ENCODE data around the gene ATP2B3. TPM values are rescaled to one million over a fixed set of nuclear protein-coding genes. Genes with fewer than 3 reads are reported as not detected.

The ATP2B3 gene
- total RNA-seq, 1 donor from 2014 or later = 0.10 TPM

DNA sequence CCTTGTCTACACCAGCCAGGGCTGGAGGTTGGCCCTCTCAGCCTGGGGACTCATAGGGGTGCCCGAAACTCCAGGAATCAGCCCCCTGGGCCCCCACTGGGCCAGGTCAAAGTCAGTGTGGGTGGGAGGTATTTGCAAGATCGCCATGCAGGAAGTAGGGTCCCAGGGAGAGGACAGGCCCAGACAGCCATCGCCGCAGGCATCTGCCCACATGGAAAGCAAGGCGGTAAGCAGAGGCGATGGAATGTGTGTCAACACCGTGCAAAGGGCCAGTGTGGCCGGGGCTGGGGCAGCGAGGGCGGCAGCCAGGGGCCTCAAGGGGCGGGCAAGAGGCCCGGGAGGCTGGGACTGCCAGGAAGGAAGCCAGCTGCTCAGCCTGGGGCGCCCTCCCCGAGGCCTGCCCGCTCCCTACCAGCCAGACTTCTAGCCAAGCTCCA is 110.3 kb downstream of the ATP2B3 start:
- Mint-ChIP-seq H3K9me3 (ENCODE audit: unreplicated experiment) (no peaks in the 10 kb centered on the region), H3K4me1 (ENCODE audit: unreplicated experiment) (no peaks in the 10 kb centered on the region)
- no peak for DNase-seq (ENCODE audit: low spot score)

DNA sequence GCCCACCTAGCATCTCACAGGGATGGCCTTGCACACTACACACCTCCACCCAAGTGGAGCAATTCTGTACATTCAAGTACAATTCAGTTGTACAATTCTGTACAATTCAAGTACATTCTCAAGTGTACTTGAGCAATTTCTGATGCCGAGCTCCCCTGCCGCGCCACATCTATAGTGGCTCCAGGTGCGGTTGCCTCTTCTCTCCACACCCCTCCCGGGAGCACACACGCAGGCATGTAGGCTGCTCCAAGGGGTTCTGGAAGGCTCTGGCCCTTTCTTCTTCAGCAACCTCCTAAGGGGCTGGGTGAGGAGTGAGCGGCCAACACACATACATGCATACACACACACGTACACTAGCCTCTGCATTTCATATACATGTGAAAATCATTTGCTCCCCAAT is 110.7 kb downstream of the ATP2B3 start:
- TF ChIP-seq, protein P1, sequence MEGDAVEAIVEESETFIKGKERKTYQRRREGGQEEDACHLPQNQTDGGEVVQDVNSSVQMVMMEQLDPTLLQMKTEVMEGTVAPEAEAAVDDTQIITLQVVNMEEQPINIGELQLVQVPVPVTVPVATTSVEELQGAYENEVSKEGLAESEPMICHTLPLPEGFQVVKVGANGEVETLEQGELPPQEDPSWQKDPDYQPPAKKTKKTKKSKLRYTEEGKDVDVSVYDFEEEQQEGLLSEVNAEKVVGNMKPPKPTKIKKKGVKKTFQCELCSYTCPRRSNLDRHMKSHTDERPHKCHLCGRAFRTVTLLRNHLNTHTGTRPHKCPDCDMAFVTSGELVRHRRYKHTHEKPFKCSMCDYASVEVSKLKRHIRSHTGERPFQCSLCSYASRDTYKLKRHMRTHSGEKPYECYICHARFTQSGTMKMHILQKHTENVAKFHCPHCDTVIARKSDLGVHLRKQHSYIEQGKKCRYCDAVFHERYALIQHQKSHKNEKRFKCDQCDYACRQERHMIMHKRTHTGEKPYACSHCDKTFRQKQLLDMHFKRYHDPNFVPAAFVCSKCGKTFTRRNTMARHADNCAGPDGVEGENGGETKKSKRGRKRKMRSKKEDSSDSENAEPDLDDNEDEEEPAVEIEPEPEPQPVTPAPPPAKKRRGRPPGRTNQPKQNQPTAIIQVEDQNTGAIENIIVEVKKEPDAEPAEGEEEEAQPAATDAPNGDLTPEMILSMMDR (IDR thresholded peaks at IDR 0.05; ENCODE audit: unreplicated experiment) = no peak
- Mint-ChIP-seq H3K36me3 (ENCODE audit: low read depth, unreplicated experiment) (peaks cover 4% of the 10 kb centered on the region), H3K27ac (ENCODE audit: unreplicated experiment) (no peak overlapping the region), H3K27me3 (ENCODE audit: unreplicated experiment) (peaks cover 1% of the 10 kb centered on the region), H3K4me1 (ENCODE audit: unreplicated experiment) (no peaks in the 10 kb centered on the region), H3K4me3 (ENCODE audit: unreplicated experiment) (no peak overlapping the region), H3K9me3 (ENCODE audit: unreplicated experiment) (no peaks in the 10 kb centered on the region)
- no peak for DNase-seq (ENCODE audit: low spot score)

More for the DNA sequence above, 110.3 kb downstream of the ATP2B3 start:
- no peak overlapping the region for H3K27ac Mint-ChIP-seq (ENCODE audit: unreplicated experiment)
- TF ChIP-seq, protein P1 (IDR thresholded peaks at IDR 0.05; ENCODE audit: unreplicated experiment) = no peak
- peaks cover 4% of the 10 kb centered on the region for H3K36me3 Mint-ChIP-seq (ENCODE audit: low read depth, unreplicated experiment)
- H3K27me3 Mint-ChIP-seq (ENCODE audit: unreplicated experiment) = peaks cover 1% of the 10 kb centered on the region
- no peak overlapping the region for H3K4me3 Mint-ChIP-seq (ENCODE audit: unreplicated experiment)

DNA sequence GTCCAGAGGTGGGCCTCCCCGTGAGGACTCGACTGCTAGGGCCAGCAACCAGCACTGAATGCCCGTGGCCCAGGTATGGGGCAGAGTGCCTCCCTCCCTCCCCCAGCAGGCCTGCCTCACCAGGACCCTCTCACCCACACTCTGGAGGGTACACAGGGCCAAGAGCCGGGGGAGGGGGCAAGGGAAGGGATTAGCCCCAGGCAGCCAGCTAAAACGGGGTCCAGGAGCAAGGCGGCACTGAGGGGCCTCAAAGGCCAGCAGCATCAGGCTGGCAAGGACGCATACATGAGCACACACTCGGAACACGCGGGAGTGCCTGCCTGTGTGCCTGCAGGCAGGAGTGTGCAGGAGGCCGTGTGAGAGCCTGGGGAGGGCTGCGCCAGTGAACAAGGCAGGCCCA is 111.2 kb downstream of the ATP2B3 start:
- no peaks in the 10 kb centered on the region for H3K9me3 Mint-ChIP-seq (ENCODE audit: unreplicated experiment)
- TF ChIP-seq, protein P1 (IDR thresholded peaks at IDR 0.05; ENCODE audit: unreplicated experiment) = no peak
- H3K36me3 Mint-ChIP-seq (ENCODE audit: low read depth, unreplicated experiment) = peaks cover 4% of the 10 kb centered on the region
- no peak overlapping the region for H3K4me3 Mint-ChIP-seq (ENCODE audit: unreplicated experiment)
- DNase-seq (ENCODE audit: low spot score) = no peak
- H3K27me3 Mint-ChIP-seq (ENCODE audit: unreplicated experiment) = peaks cover 1% of the 10 kb centered on the region
- no peaks in the 10 kb centered on the region for H3K4me1 Mint-ChIP-seq (ENCODE audit: unreplicated experiment)
- H3K27ac Mint-ChIP-seq (ENCODE audit: unreplicated experiment) = no peak overlapping the region

DNA sequence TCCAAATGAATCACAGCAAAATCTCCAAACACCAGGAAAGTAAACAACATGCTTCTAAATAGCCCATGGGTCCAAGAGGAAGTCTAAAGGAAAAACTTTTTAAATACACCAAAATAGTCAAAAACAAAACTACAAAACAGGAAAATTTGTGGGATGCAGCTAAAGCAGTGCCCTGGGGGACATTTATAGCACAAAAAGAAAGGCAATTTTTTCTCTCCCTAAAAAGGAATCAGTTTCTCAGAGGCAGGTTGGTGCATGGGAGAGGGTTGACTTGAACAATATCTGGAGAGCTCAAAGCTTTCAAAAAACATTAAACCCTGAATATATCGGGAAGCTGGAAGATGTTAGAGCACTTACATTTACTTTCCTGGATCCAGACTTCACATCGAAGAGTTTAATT is 113.9 kb downstream of the ATP2B3 start:
- H3K4me3 Mint-ChIP-seq (ENCODE audit: unreplicated experiment) = no peak overlapping the region
- DNase-seq (ENCODE audit: low spot score) = no peak
- peak overlapping the region; percentile 50 for H3K27ac Mint-ChIP-seq (ENCODE audit: unreplicated experiment)
- no peaks in the 10 kb centered on the region for H3K4me1 Mint-ChIP-seq (ENCODE audit: unreplicated experiment)
- TF ChIP-seq, protein P1 (IDR thresholded peaks at IDR 0.05; ENCODE audit: unreplicated experiment) = no peak
- peaks cover 1% of the 10 kb centered on the region for H3K27me3 Mint-ChIP-seq (ENCODE audit: unreplicated experiment)
- H3K9me3 Mint-ChIP-seq (ENCODE audit: unreplicated experiment) = no peaks in the 10 kb centered on the region
- peaks cover 4% of the 10 kb centered on the region for H3K36me3 Mint-ChIP-seq (ENCODE audit: low read depth, unreplicated experiment)

DNA sequence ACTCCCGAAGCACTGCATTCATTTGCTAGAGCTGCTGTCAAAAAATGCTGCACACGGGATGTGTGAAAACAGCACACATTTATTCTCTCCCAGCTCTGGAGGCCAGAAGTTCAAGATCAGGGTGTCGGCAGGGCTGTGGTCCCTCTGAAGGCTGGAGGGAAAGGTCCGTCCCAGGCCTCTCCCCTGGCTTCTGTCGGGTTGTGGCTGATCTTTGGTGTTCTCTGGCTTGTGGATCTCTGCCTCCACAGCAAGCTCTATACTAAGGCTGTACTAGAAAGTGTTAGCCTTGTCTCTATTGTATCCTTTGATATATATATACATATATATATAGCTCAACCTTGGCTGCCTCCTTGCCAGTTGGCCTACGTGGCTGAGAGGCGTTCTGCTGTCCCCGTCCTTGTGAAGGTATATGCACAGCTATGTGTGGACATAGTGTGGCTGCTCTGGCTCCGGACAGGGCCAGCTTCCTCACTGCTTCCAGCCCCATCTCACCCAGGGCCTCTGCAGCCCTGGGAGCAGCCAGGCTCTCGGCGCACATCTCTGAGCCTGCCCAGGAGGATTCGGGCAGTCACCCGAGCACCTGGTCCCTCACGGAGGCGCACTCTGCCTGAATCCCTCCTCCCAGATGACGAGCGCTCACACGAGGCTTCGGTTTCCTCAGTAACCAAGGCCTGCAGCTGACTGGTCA is 114.6 kb downstream of the ATP2B3 start:
- Mint-ChIP-seq H3K27me3 (ENCODE audit: unreplicated experiment) (peaks cover 1% of the 10 kb centered on the region), H3K9me3 (ENCODE audit: unreplicated experiment) (no peaks in the 10 kb centered on the region), H3K36me3 (ENCODE audit: low read depth, unreplicated experiment) (peaks cover 4% of the 10 kb centered on the region), H3K4me3 (ENCODE audit: unreplicated experiment) (no peak overlapping the region), H3K4me1 (ENCODE audit: unreplicated experiment) (no peaks in the 10 kb centered on the region), H3K27ac (ENCODE audit: unreplicated experiment) (no peak overlapping the region)
- DNase-seq (ENCODE audit: low spot score) = no peak
- TF ChIP-seq, protein P1 (IDR thresholded peaks at IDR 0.05; ENCODE audit: unreplicated experiment) = no peak
